Left lung (tissue), 10 donors: Measurements from ENCODE around the gene EXOC2. TPM values are rescaled to one million over a fixed set of nuclear protein-coding genes. Genes with fewer than 3 reads are reported as not detected.

ENCODE experiments used
- ATAC-seq: fragments of 200-7000 bp; cut with Tn5 transposase; one replicate; pipeline ENCODE4 v1.9.1; 2020; ENCODE audit warnings: moderate library complexity
- DNase-seq, 4 donors: peaks; one replicate each; pipeline ENCODE4 v3.0.0-alpha.2; 2013 to 2020
- H3K27ac ChIP-seq, 2 donors: fragments of 200-600 bp; sonication (generic) in 1 of 2; one replicate each; pipeline versions ENCODE4 v1.5.0 to v1.8.0; 2020 to 2021
- H3K27me3 ChIP-seq, 2 donors: fragments of 200-600 bp; sonication (generic) in 1 of 2; one replicate each; pipeline versions ENCODE4 v1.5.0 to v1.8.0; 2020 to 2021
- H3K36me3 ChIP-seq, 2 donors: fragments of 200-600 bp; sonication (generic) in 1 of 2; one replicate each; pipeline versions ENCODE4 v1.5.0 to v1.8.0; 2020 to 2021
- H3K4me1 ChIP-seq, 2 donors: fragments of 200-600 bp; one replicate each; pipeline ENCODE4 v1.8.0; 2021
- H3K4me3 ChIP-seq, 2 donors: fragments of 200-600 bp; sonication (generic) in 1 of 2; one replicate each; pipeline versions ENCODE4 v1.5.0 to v1.8.0; 2020 to 2021; ENCODE audit warnings: mild to moderate bottlenecking in 1 of 2
- H3K9me3 ChIP-seq, 2 donors: fragments of 200-600 bp; sonication (generic) in 1 of 2; one replicate each; pipeline versions ENCODE4 v1.5.0 to v1.8.0; 2020 to 2021
- CTCF ChIP-seq, 2 donors: fragments of 200-600 bp; sonication (generic) in 1 of 2; IDR thresholded peaks; one replicate each; pipeline versions ENCODE4 v1.5.0 to v1.8.0; 2021; ENCODE audit warnings: antibody characterized with exemption in 2 of 2
- intact Hi-C, 2 donors: fragments of 100-400 bp; cut with DNase I; formaldehyde crosslinking; loops; one replicate each; pipeline versions ENCODE4 v1.11.2 to v1.14.2; 2022
- polyA plus RNA-seq, 6 donors: library from polyadenylated mRNA; unstranded; fragments of 120-200 nt; gene quantifications; one replicate each; pipeline ENCODE4 v1.2.1, GENCODE V29; 2013; ENCODE audit not compliant: insufficient read length in 6 of 6
- total RNA-seq, 2 donors: library from RNA; stranded (reverse); fragmentation: NEBNext Ultra II Directional; extraction: Animal tissue kit (Norgen Biotek cat#: 25700); gene quantifications; one replicate each; pipeline ENCODE4 v1.2.1, GENCODE V29; 2021
- donor health status: DM: no; HTN: yes; CAD: no.
- donor health status: DM: no; HTN: no; CAD: no.

The EXOC2 gene
- total and polyA plus RNA-seq, 8 donors = 19.8 to 30.4 (median 28.4) TPM

- no peak for ATAC-seq
Measured at GRCh38 chr6:628766-629165, 64.2 kb downstream of the EXOC2 start.

GRCh38 chr6:626236-626635 lies 66.7 kb downstream of the EXOC2 start:
- no peak for DNase-seq
- H3K9me3 ChIP-seq = no peaks in the 10 kb centered on the region
- H3K27ac ChIP-seq = no peak overlapping the region
- no peaks in the 10 kb centered on the region for H3K27me3 ChIP-seq
- intact Hi-C loops = no loop called here
- H3K36me3 ChIP-seq = peaks cover 0 to 7% of the 10 kb centered on the region in 2 donors
- H3K4me1 ChIP-seq = no peaks in the 10 kb centered on the region
- ATAC-seq = no peak
- TF ChIP-seq CTCF (IDR thresholded peaks at IDR 0.05) = no peak
- no peak overlapping the region for H3K4me3 ChIP-seq

More at GRCh38 chr6:628766-629165, 64.2 kb downstream of the EXOC2 start:
- Histone ChIP-seq H3K27me3 (no peaks in the 10 kb centered on the region), H3K9me3 (no peaks in the 10 kb centered on the region), H3K4me1 (no peaks in the 10 kb centered on the region), H3K36me3 (peaks cover 0 to 8% of the 10 kb centered on the region in 2 donors), H3K4me3 (no peak overlapping the region), H3K27ac (no peak overlapping the region)
- no peak for TF ChIP-seq CTCF (IDR thresholded peaks at IDR 0.05)
- no peak for DNase-seq
- intact Hi-C loops = no loop called here

- Histone ChIP-seq H3K27me3 (no peaks in the 10 kb centered on the region), H3K4me3 (no peak overlapping the region), H3K36me3 (peaks cover 0 to 10% of the 10 kb centered on the region in 2 donors), H3K4me1 (no peaks in the 10 kb centered on the region), H3K27ac (no peak overlapping the region), H3K9me3 (no peaks in the 10 kb centered on the region)
- TF ChIP-seq CTCF (IDR thresholded peaks at IDR 0.05) = no peak
- DNase-seq (peak in 2 of 4 donors; percentile 54 to 61), ATAC-seq (no peak)
- intact Hi-C loops = no loop called here
Measured at GRCh38 chr6:624979-625378, 68.0 kb downstream of the EXOC2 start.

GRCh38 chr6:622462-622861 lies 70.5 kb downstream of the EXOC2 start:
- no peak overlapping the region for H3K4me3 ChIP-seq
- intact Hi-C loops = no loop called here
- no peaks in the 10 kb centered on the region for H3K9me3 ChIP-seq
- no peak overlapping the region for H3K27ac ChIP-seq
- H3K36me3 ChIP-seq = peaks cover 0 to 15% of the 10 kb centered on the region in 2 donors
- ATAC-seq (no peak), DNase-seq (no peak)
- no peaks in the 10 kb centered on the region for H3K27me3 ChIP-seq
- no peak for TF ChIP-seq CTCF (IDR thresholded peaks at IDR 0.05)
- no peaks in the 10 kb centered on the region for H3K4me1 ChIP-seq

GRCh38 chr6:621931-622330 lies 71.0 kb downstream of the EXOC2 start:
- Histone ChIP-seq H3K9me3 (no peaks in the 10 kb centered on the region), H3K27me3 (no peaks in the 10 kb centered on the region), H3K36me3 (peaks cover 0 to 18% of the 10 kb centered on the region in 2 donors), H3K27ac (no peak overlapping the region), H3K4me3 (no peak overlapping the region), H3K4me1 (no peaks in the 10 kb centered on the region)
- DNase-seq = no peak
- intact Hi-C loops = no loop called here
- no peak for TF ChIP-seq CTCF (IDR thresholded peaks at IDR 0.05)
- no peak for ATAC-seq
